ENCODE data around the gene MYH3.
"Not testable (repeated sequence)": the region's sequence is repeated elsewhere in the genome, so short reads cannot be mapped to it uniquely, and the experiment has no call there.

The MYH3 gene

GRCh38 chr17:10657148-10657547 is at the start of gene MYH3:
TSS of gene MYH3 (minus strand) at chr17:10657309. CDS start at chr17:10655064, 2,245 bp downstream.
- no peak for DNase-seq

DNA sequence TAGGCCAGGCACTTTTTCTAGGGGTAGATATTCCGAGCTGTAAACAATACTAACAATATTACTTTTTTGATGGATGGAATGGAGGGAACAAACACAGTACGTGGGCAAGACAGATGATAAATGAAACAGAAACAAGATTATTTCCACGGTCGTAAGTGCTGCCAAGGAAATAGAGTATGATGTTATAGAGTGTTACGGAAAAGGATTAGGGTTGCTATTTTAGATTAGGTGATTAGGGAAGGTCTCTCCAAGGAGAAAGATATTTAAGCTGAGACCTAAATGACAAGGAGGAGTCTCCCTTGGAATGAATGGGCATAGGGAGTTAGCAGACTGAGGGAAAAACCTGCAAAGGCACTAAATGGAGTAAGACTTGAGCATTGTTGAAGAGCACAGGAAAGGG is 48.6 kb upstream of the MYH3 start:
- DNase-seq = no peak

DNA sequence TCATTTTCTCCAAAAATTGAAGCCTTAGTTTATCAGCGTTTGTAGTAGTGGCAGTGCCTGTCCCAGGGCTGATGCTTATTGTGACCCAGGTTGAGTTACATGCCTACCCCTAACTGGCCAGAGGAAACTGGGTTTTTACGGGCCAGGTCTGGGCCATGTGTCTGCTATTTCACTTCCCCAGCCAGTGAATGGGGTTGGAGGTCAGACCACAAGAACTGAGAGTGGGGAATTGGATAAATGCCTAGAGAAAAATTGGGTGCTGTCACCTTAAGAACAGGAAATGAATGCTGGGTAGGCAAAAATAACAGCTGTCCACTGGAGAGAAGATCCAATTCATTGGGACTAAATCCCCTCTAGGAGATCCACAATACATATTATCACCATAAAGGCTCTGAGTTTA is 45.5 kb upstream of the MYH3 start:
- peak; percentile 70 for DNase-seq

GRCh38 chr17:10699856-10700255 is 42.7 kb upstream of the MYH3 start:
- DNase-seq = no peak

- no peak for DNase-seq
Measured at GRCh38 chr17:10698096-10698818, 41.1 kb upstream of the MYH3 start.

- peak; percentile 99 for DNase-seq
Measured at GRCh38 chr17:10697092-10698081, 40.3 kb upstream of the MYH3 start, which contains the start of the genes ADPRM and SCO1. TSS of gene ADPRM (plus strand) at chr17:10697594. CDS start at chr17:10704927, 7,333 bp downstream. TSS of gene SCO1 (minus strand) at chr17:10697533. CDS start at chr17:10697507, 26 bp downstream.

- not testable (repeated sequence) for DNase-seq
Measured at GRCh38 chr17:10695875-10696407, 38.8 kb upstream of the MYH3 start.

- DNase-seq = no peak
Measured at GRCh38 chr17:10687499-10687898, 30.4 kb upstream of the MYH3 start.

DNA sequence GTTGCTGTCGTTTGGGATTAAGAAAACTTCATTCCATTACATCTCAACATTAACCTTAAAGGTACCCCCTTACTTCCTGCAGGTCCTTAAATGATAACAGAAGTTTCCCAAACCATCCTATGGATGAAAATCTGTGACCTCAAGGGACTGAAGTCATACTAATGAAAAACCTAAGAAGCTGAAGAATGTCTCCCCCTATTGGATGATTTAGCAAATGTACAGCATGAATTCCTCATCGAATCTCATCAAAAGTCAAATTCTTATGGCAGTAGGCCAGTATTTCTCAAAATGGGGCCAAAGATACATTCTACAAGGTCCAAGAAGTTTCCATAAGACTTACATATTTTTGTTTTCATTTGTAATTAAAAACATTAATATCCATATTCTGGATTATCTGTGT is 26.7 kb upstream of the MYH3 start:
- no peak for DNase-seq

DNA sequence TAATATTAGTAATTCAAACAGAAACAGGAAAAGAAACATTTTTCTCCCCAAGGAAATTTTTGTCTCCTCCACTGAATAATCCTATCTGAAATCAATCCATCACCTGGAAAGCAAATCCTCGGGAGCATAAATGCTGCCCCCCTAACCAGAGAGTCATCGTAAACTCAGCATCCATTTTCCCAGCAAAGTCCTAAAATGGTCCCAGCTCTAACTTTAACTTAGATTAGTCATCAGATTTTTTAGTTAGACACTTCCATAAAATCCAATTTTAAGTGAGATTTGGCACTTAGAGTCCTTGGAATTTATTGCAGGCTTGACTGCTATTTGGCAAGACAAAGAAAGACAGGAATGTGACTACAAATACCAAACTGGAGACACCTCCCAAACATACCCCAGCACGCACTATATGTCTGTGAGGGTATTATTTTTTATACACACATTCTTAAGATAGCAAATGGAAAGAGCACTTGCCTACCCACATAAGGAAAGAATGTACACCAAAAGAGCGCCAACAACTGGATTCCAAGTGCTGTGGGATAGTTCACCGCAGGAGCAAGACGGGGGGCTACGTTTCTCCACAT is 24.8 kb upstream of the MYH3 start:
- DNase-seq = no peak

- no peak for DNase-seq
Measured at GRCh38 chr17:10674704-10675103, 17.6 kb upstream of the MYH3 start.

GRCh38 chr17:10673312-10673711 is 16.2 kb upstream of the MYH3 start:
- DNase-seq = peak; percentile 77

DNA sequence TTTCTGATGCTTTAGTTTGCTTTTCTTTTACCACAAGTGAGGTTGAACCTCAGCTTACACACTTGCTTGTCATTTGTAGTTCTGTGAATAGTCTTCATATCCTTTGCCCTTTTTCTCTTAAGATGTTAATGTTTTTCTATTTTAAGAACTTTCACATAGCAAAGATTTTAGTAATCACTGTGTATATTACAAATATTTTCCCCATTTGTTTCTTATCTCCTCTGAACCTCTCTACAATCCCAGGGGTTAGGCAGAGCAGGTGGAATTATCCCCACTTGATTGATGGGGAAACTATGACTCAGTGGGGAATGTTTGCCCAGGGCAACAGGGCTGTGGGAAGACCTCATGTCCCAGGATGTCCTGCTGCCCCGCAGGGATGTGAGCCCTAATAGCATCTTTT is 11.7 kb upstream of the MYH3 start:
- peak; percentile 79 for DNase-seq

DNA sequence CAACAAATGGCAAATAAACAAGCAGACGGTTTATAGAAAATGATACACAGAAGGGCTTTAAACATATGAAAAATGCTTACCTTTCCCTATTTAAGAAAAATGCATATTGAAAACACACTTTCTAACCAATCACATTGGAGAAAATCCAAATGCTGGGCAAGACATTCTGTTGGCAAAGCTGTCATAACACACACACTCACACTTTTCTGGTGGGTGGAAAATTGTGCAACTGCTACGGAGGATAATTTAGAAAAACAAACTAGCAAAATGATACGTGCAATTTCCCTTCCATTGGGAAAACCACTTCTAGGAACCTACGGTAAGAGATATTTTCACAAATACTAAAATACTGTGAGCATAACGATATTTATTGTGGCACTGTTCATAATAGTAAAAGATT is 9.8 kb upstream of the MYH3 start:
- no peak for DNase-seq

DNA sequence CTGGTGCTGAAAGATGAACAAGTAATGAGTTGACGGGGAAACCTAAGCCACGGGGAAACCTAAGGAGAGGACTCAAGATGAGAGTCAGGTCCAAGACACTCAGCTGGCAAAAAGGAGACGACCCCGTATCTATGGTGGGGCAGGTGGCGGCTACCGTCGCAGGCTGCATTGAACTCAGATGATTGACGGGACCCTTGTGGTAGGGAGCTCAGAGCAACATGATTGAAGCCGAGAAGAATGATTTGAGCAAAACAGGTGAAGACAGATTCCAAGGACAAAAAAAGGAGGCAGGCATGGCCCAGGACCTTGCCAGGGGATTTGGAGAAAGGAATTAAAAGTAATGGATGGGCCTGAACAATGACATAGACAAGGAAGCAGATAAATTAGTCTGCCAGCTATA is 7.5 kb upstream of the MYH3 start:
- no peak for DNase-seq

GRCh38 chr17:10663231-10663630 is 6.1 kb upstream of the MYH3 start:
- DNase-seq = no peak

DNA sequence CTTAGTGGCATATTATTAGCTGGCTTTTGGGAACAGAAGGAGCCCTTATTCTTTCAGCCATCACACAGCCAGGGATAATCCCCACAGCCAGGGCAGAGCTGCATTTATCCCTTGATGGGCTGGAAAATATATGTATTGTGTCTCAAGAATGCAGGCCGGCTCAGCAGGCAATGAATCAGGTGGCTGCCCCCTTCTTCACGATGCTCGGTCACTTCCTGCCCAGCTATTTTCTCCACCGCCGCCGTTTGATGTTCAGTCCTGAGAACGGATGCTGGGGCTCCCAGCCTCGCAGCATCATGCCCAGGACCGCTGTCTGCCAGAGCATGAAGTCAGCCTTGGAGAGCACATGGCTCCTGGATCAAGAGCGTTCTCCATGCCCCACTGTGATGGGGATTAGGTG is 4.3 kb upstream of the MYH3 start:
- DNase-seq = no peak

- no peak for DNase-seq
Measured at GRCh38 chr17:10657879-10658278, 770 bp upstream of the MYH3 start.

GRCh38 chr17:10653987-10654386 is 3.1 kb downstream of the MYH3 start:
- no peak for DNase-seq

- DNase-seq = no peak
Measured at GRCh38 chr17:10652984-10653659, 4.0 kb downstream of the MYH3 start.

- DNase-seq = no peak
Measured at GRCh38 chr17:10651927-10652326, 5.2 kb downstream of the MYH3 start.

GRCh38 chr17:10649602-10650001 is 7.5 kb downstream of the MYH3 start:
- no peak for DNase-seq

DNA sequence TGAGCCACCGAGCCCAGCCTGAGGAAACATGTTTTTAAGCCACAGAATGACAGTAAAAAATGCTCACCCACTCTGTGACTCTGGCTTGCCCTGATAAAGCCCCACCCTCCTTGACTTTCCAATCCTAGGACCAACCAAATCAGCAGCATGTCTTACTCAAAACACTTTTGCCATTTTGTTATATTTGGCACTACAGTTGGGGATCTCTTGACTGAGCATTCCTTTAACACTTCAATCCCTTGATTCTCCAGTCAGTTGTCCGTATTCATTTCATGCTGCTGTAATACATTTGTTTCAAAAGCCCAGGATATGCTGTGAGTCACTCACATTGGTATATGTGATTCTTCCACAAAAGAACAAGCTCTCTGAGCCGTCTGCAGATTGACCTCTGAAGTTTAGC is 8.2 kb downstream of the MYH3 start:
- no peak for DNase-seq
